SK-N-SH treated with all-trans-retinoic acid at 6 μM for 48 hours (cell line): ENCODE measurements around the gene AGAP1.

Experiments used
- RARB ChIP-seq: fragments of 250-450 bp; sonication (Bioruptor Pico); IDR thresholded peaks from 2 replicates; pipeline ENCODE4 v1.8.0; 2021; ENCODE audit warnings: mild to moderate bottlenecking, moderate library complexity
- TSHZ2 ChIP-seq: fragments of 250-450 bp; sonication (Bioruptor Pico); IDR thresholded peaks from 2 replicates; pipeline ENCODE4 v1.5.0; 2020; ENCODE audit warnings: mild to moderate bottlenecking, moderate library complexity
- ZC3H10 ChIP-seq: fragments of 250-450 bp; sonication (Bioruptor Pico); IDR thresholded peaks from 2 replicates; pipeline ENCODE4 v1.5.1; 2021; ENCODE audit warnings: mild to moderate bottlenecking, moderate library complexity

GRCh38 chr2:236102971-236103370, 609.1 kb downstream of the AGAP1 start:
- TF ChIP-seq TSHZ2 (CRISPR knock-in tag) (no peak), ZC3H10 (CRISPR knock-in tag) (no peak), RARB (CRISPR knock-in tag) (no peak)
